Right lobe of liver (tissue), 4 donors: ENCODE results near the gene NCAPD2.

Experiments used
- CTCF ChIP-seq, 4 donors: fragments of 200-600 bp in 3 of 4; fragments of 450-650 bp in 1 of 4; IDR thresholded peaks; one replicate each; pipeline versions ENCODE4 v1.5.1 to v1.8.0; 2016 to 2022; ENCODE audit warnings: antibody characterized with exemption in 4 of 4, mild to moderate bottlenecking in 2 of 4
- POLR2A ChIP-seq: fragments of 450-650 bp; IDR thresholded peaks from one replicate; pipeline ENCODE4 v1.6.1; 2017; ENCODE audit warnings: antibody characterized with exemption, mild to moderate bottlenecking
- donor health status: DM: no; HTN: no; CAD: no.
- donor health status: DM: no; HTN: no; CAD: no.
- donor health status: DM: no; HTN: yes; CAD: no.

- TF ChIP-seq POLR2A: no peak
- TF ChIP-seq CTCF (IDR thresholded peaks at IDR 0.05): no peak
These were observed 55.2 kb downstream of the NCAPD2 start for GRCh38 chr12:6548966-6549683.
